HG03060 (cell line): Measurements from ENCODE around the gene AGO1.
"Not testable (repeated sequence)": the region's sequence is repeated elsewhere in the genome, so short reads cannot be mapped to it uniquely, and the experiment has no call there.

Experiments used
- ATAC-seq: cut with Tn5 transposase; IDR thresholded peaks from one replicate; pipeline ENCODE4 v1.9.1; 2021; ENCODE audit warnings: low read depth, moderate number of reproducible peaks; ENCODE audit not compliant: unreplicated experiment

Gene AGO1

GRCh38 chr1:35866991-35867390, 16.0 kb upstream of the AGO1 start:
- no peak for ATAC-seq

GRCh38 chr1:35869245-35869950, 13.6 kb upstream of the AGO1 start:
- ATAC-seq, result not testable (repeated sequence)

DNA sequence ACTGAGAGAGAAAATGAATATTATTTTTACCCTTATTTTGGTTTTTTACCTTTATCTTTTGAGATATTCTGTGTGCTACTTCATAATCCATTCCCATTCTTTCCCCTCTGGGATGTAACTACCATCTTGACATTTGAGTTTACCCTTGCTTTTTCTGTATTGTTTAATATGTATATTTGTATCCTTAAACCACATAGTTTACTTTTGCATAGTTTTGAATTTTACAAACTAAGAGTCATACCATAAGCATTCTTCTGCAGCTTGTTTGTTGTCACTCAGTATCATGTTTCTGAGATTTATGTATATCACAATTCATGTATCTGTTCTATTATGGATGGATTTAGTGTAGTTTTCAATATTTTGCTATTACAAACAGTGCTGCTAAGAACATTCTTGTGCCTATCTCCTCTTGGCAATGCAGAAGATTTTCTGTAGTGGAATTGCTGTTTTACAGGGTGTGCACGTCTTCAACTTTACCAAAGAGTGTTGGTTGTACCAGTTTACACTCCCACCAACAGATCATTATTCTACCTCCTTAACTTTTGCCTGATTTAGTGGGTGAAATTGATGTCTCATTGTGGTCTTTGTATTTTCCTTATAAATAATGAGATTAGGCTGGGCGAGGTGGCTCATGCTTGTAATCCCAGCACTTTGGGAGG, 12.2 kb upstream of the AGO1 start:
- ATAC-seq, result no peak

GRCh38 chr1:35873243-35873750, 9.7 kb upstream of the AGO1 start:
- ATAC-seq, result no peak

GRCh38 chr1:35874115-35874514, 8.9 kb upstream of the AGO1 start:
- not testable (repeated sequence) for ATAC-seq

- ATAC-seq, result no peak
Observed at GRCh38 chr1:35876988-35877387, 6.0 kb upstream of the AGO1 start.

GRCh38 chr1:35881850-35882273, 1.1 kb upstream of the AGO1 start:
- no peak for ATAC-seq

DNA sequence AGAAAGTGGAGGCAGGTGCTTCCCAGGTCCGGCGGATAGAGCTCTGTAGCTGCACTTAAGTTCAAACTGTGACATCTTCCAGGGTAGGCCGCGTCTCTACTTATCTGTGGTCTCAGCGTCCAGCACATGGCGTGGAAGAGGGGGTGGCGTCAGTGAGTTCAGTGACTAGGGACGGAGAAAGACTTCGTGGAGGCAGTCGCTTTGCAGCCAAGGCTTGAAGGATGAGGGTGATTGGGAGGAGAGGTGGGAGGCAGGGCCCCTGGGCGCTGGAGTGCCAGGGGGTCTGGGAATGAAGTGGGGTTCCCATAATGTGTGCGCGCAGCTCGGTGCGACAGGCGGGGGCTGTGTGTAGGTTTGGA, 444 bp upstream of the AGO1 start:
- ATAC-seq, result no peak

GRCh38 chr1:35883635-35884101, 659 bp downstream of the AGO1 start:
- ATAC-seq, result no peak

- no peak for ATAC-seq
Observed at GRCh38 chr1:35884934-35885333, 1.9 kb downstream of the AGO1 start.

DNA sequence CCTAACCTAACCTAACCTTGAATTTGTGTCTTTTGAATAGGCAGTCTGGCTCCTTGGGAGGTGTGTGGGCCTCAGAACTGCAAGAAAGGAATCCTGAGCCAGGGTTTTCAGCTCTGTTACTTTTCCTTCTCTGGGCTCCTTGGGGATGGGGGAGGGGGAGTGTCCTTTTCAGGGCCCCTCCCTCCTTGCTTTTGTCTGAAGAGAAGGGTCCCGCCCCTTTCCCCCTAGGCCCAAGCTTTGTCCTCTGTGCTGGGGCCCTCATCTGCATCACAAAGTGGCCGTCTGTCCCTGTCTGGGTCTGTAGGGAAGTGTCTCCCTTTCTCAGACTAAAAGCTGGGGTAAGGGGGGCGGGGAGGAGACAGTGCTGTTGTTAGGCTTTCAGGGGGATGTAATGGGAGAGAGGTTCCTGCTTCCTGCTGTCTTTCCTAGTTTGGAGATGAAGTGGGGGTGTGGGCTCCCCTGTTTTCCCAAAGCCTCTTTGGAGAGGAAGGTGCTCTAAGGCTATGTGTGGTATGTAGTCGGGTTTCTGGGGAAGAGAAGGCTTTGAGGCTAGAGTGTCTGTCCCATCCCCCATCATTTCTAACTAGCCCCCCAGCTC, 3.1 kb downstream of the AGO1 start:
- ATAC-seq, result no peak

GRCh38 chr1:35886577-35887431, 3.8 kb downstream of the AGO1 start:
- no peak for ATAC-seq

DNA sequence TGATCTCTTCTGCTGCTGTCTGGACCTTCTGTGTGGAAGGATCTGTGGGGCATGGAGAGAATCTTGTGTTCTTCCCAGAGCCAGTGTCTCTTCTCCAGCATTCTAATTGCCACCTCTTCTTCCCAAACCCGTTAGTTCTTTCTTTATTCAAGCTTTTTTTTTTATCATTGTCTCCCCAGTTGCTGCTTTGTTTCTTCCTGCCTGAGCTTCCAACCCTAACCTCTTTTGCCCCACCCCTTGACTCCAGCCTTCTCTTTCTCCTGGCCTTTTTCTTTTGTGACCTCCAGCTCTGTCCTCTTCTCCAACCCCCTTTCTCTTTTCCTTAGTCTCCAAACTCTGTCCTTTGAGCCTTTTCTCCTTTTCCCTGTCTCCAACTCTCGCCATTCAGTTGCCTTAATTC, 4.5 kb downstream of the AGO1 start:
- no peak for ATAC-seq

DNA sequence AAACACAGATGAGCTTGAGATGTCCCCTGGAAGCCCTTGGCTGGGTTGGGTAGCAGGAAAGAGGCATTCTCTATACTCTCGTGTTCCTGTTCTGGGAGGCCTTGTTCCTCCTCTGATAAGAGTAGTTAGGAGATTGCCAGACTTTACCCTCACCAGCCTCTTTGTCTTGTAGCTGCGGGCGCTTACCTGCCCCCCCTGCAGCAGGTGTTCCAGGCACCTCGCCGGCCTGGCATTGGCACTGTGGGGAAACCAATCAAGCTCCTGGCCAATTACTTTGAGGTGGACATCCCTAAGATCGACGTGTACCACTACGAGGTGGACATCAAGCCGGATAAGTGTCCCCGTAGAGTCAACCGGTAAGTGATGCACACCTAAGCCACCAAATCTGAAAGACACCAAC, 5.2 kb downstream of the AGO1 start:
- no peak for ATAC-seq

DNA sequence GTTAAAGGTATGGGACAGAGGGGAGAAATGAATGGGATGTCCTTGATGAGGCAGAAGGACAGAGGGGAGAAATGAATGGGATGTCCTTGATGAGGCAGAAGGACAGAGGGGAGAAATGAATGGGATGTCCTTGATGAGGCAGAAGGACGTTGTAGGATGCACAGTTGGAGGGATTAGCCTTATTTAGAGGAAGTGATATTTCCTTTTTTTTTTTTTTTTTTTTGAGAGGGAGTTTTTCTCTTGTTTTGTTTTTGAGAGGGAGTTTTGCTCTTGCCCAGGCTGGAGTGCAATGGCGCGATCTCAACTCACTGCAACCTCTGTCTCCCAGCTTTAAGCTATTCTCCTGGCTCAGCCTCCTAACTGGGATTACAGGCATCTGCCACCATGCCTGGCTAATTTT, 6.0 kb downstream of the AGO1 start:
- not testable (repeated sequence) for ATAC-seq

GRCh38 chr1:35893051-35893879, 10.3 kb downstream of the AGO1 start:
- no peak for ATAC-seq

- peak; percentile 78 for ATAC-seq
Observed at GRCh38 chr1:35894183-35894582, 11.2 kb downstream of the AGO1 start.

- no peak for ATAC-seq
Observed at GRCh38 chr1:35894656-35895055, 11.6 kb downstream of the AGO1 start.

- ATAC-seq, result no peak
Observed at GRCh38 chr1:35899941-35900340, 16.9 kb downstream of the AGO1 start.

DNA sequence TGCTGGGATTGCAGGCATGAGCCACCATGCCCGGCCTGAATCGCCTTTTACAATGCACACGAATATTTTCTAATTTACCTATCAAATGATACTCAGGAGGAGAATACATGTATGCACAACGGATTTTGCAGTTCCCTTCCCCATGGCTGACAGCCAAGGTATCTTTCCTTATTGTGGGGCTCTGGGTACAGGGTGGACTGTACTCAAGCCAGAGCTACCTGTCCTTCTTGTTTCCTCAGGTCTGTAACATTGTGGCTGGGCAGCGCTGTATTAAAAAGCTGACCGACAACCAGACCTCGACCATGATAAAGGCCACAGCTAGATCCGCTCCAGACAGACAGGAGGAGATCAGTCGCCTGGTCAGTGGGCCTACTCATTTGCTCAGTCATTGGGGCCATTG, 18.2 kb downstream of the AGO1 start:
- ATAC-seq, result no peak
